GM12878 (cell line): Measurements from ENCODE around the gene PTPRM.

Experiments
- CBFB ChIP-seq: IDR thresholded peaks from 2 replicates; pipeline ENCODE4 v1.6.1; 2016; ENCODE audit warnings: antibody characterized with exemption, low read depth
- EGR1 ChIP-seq, 2 experiments: IDR thresholded peaks; 1 replicate in 1 of 2; 2 replicates in 1 of 2; pipeline ENCODE4 v1.6.1; 2011 to 2012; ENCODE audit warnings: low read depth in 2 of 2, low read length in 2 of 2, borderline replicate concordance in 1 of 2, mild to moderate bottlenecking in 1 of 2, moderate library complexity in 1 of 2
- EZH2 ChIP-seq: IDR thresholded peaks from 2 replicates; pipeline ENCODE4 v1.6.1; 2012; ENCODE audit warnings: low read depth, mild to moderate bottlenecking, control low read depth, inconsistent platforms, low read length, borderline replicate concordance; ENCODE audit not compliant: control insufficient read depth
- MTA2 ChIP-seq: fragments of 450-650 bp; IDR thresholded peaks from 2 replicates; pipeline ENCODE4 v1.6.1; 2016; ENCODE audit warnings: low read depth, mild to moderate bottlenecking, moderate library complexity
- MYB ChIP-seq: fragments of 150-350 bp; IDR thresholded peaks from 2 replicates; pipeline ENCODE4 v1.6.1; 2014; ENCODE audit warnings: mild to moderate bottlenecking, low read depth, low read length, borderline replicate concordance
- NR2C1 ChIP-seq: fragments of 450-650 bp; IDR thresholded peaks from 2 replicates; pipeline ENCODE4 v1.6.1; 2017; ENCODE audit warnings: antibody characterized with exemption, mild to moderate bottlenecking, moderate library complexity
- POLR2A ChIP-seq: IDR thresholded peaks from 2 replicates; pipeline ENCODE4 v1.6.1; 2011; ENCODE audit warnings: low read depth, mild to moderate bottlenecking, low read length
- SIN3A ChIP-seq: IDR thresholded peaks from 2 replicates; pipeline ENCODE4 v1.6.1; 2012; ENCODE audit warnings: low read depth, low read length, improper control_type of control experiment
- STAT1 ChIP-seq: fragments of 450-650 bp; conservative IDR thresholded peaks from 2 replicates; pipeline ENCODE4 v1.6.1; 2014; ENCODE audit warnings: antibody characterized with exemption, mild to moderate bottlenecking
- TAF1 ChIP-seq: IDR thresholded peaks from 2 replicates; pipeline ENCODE4 v1.6.1; 2011; ENCODE audit warnings: mild to moderate bottlenecking, low read depth, low read length, borderline replicate concordance
- TF ChIP-seq, protein P1 (sequence below): fragments of 450-650 bp; IDR thresholded peaks from 2 replicates; pipeline ENCODE4 v1.6.1; 2018; ENCODE audit warnings: mild to moderate bottlenecking, low read depth, moderate library complexity; ENCODE audit not compliant: partially characterized antibody
- TF ChIP-seq, protein P2 (sequence below), 3 experiments: IDR thresholded peaks in 2 of 3; conservative IDR thresholded peaks in 1 of 3; 2 replicates each; pipeline ENCODE4 v1.5.1; 2011; ENCODE audit warnings: low read depth in 3 of 3, low read length in 3 of 3, mild to moderate bottlenecking in 3 of 3, control low read depth in 2 of 3, moderate library complexity in 2 of 3, inconsistent platforms in 1 of 3, mixed read lengths in 1 of 3; ENCODE audit not compliant: control insufficient read depth in 2 of 3, insufficient read depth in 1 of 3; ENCODE audit errors: extremely low read depth in 1 of 3
- TF ChIP-seq, protein P3 (sequence below): IDR thresholded peaks from 2 replicates; pipeline ENCODE4 v1.6.1; 2012; ENCODE audit warnings: low read depth, low read length, improper control_type of control experiment

DNA sequence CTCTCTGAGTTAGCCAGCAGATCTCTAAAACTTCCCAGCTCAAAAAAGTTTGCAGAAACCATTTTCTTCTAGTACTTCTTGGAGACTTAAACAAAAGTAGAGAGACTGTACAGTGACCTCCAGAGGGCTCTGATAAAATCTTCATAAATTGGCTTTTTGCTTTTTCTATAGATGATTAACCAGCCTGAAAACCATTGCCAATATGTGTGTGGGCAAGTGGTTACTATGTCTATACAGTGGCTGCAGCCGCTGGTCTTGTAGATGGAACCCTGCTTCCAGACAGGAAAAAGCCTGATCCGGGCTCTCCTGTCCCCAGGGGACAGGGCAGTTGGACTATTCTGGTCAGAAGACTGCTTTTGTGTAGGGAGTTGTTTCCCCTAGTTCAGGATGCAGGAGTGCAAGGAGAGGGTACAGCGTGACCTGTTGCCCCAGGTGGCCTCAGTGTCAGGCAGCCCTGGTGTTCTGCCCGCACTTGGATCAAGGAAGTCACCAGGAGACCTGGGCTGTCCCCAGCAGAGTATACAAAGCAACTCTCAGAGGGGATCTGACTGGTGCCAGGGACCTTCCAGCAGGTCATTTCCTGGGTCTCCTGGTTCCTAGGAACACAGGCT, 7.3 kb upstream of the PTPRM start:
- TF ChIP-seq, protein P1, sequence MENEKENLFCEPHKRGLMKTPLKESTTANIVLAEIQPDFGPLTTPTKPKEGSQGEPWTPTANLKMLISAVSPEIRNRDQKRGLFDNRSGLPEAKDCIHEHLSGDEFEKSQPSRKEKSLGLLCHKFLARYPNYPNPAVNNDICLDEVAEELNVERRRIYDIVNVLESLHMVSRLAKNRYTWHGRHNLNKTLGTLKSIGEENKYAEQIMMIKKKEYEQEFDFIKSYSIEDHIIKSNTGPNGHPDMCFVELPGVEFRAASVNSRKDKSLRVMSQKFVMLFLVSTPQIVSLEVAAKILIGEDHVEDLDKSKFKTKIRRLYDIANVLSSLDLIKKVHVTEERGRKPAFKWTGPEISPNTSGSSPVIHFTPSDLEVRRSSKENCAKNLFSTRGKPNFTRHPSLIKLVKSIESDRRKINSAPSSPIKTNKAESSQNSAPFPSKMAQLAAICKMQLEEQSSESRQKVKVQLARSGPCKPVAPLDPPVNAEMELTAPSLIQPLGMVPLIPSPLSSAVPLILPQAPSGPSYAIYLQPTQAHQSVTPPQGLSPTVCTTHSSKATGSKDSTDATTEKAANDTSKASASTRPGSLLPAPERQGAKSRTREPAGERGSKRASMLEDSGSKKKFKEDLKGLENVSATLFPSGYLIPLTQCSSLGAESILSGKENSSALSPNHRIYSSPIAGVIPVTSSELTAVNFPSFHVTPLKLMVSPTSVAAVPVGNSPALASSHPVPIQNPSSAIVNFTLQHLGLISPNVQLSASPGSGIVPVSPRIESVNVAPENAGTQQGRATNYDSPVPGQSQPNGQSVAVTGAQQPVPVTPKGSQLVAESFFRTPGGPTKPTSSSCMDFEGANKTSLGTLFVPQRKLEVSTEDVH = no peak
- TF ChIP-seq STAT1 (no peak), SIN3A (no peak), NR2C1 (no peak), MYB (no peak), MTA2 (no peak), TAF1 (no peak), CBFB (no peak), EGR1 (IDR thresholded peaks at IDR 0.05; ENCODE audit: borderline replicate concordance in 1 of 2, low read depth in 2 of 2, low read length in 2 of 2) (no peak), POLR2A (no peak), EZH2 (no peak)
- TF ChIP-seq, protein P2, sequence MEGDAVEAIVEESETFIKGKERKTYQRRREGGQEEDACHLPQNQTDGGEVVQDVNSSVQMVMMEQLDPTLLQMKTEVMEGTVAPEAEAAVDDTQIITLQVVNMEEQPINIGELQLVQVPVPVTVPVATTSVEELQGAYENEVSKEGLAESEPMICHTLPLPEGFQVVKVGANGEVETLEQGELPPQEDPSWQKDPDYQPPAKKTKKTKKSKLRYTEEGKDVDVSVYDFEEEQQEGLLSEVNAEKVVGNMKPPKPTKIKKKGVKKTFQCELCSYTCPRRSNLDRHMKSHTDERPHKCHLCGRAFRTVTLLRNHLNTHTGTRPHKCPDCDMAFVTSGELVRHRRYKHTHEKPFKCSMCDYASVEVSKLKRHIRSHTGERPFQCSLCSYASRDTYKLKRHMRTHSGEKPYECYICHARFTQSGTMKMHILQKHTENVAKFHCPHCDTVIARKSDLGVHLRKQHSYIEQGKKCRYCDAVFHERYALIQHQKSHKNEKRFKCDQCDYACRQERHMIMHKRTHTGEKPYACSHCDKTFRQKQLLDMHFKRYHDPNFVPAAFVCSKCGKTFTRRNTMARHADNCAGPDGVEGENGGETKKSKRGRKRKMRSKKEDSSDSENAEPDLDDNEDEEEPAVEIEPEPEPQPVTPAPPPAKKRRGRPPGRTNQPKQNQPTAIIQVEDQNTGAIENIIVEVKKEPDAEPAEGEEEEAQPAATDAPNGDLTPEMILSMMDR (IDR thresholded peaks at IDR 0.05 in 2 of 3, conservative IDR thresholded peaks at IDR 0.05 in 1 of 3; ENCODE audit: control insufficient read depth in 2 of 3, extremely low read depth in 1 of 3, insufficient read depth in 1 of 3, low read depth in 3 of 3, low read length in 3 of 3) = no peak
- TF ChIP-seq, protein P3, sequence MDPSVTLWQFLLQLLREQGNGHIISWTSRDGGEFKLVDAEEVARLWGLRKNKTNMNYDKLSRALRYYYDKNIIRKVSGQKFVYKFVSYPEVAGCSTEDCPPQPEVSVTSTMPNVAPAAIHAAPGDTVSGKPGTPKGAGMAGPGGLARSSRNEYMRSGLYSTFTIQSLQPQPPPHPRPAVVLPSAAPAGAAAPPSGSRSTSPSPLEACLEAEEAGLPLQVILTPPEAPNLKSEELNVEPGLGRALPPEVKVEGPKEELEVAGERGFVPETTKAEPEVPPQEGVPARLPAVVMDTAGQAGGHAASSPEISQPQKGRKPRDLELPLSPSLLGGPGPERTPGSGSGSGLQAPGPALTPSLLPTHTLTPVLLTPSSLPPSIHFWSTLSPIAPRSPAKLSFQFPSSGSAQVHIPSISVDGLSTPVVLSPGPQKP = no peak
